Occipital lobe (tissue), 2 donors: ENCODE data around the gene FAM180A. TPM values are rescaled to one million over a fixed set of nuclear protein-coding genes. Genes with fewer than 3 reads are reported as not detected.

Experiments used
- DNase-seq: peaks from one replicate; lab custom pipeline; 2025; lab: John Stamatoyannopoulos, UW
- total RNA-seq: library from RNA; depleted of rRNA; stranded (reverse); fragments of >200 nt; gene quantifications from one replicate; pipeline ENCODE4 v1.2.3, GENCODE V29; 2014

The FAM180A gene
- total RNA-seq, 1 donor from 2014 or later, result not detected

DNA sequence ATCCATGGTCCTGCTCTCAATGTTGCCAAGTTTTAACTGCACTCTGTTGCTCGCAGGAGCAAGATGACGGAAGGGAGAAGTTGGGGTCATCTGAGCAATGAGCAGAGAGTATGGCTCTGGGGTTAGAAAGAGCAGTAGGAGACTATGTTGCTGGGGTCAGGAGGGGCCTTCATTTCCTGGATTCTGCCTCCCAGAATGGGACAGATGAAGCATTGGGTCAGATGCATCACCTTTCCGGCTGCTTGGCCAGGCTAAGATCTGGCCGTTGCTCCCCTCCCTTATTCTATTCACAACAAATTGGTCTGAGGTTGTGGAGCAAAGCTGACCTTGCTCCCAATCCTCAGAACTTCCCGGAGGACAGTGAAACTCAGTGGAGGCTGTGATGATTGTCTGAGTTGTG lies 63.9 kb downstream of the FAM180A start:
- DNase-seq, result no peak

DNA sequence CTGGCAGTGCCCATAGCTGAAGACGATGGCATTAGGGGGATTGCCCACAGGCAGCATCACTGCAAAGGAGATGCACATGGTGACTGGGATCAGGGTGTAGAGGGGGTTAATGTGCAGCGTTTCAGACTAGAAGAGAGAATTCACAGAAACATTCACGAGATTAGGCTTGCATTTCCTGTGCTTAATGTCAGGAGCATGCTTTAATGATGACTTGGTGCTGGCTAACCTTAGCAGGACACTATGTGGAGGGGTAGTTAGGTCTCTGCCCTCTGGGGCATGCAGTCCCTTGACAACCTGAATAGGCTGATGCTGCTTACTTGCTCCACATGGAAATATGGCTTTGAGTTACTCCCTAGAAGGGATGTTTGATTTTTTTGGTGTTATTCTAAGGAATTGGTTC lies 64.5 kb downstream of the FAM180A start:
- no peak for DNase-seq

DNA sequence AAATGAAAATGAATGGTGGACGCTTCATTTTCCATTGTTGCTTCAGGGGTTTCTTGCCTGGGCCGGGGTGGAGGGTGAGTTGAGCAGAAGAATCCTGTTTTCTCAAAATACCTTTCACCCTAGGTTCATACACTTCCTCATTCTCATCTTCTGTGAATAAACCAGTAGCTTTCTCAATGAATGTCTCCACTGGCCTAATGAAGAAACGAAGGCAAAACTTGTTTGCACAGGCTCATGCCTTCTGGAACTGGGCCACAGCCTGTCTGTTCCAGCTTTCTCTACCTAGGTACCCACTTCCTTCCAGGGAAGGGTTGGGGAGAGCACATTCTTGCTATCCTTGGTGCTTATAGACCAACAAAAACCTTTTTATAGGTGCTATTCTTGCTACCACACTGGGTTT lies 65.0 kb downstream of the FAM180A start:
- no peak for DNase-seq

DNA sequence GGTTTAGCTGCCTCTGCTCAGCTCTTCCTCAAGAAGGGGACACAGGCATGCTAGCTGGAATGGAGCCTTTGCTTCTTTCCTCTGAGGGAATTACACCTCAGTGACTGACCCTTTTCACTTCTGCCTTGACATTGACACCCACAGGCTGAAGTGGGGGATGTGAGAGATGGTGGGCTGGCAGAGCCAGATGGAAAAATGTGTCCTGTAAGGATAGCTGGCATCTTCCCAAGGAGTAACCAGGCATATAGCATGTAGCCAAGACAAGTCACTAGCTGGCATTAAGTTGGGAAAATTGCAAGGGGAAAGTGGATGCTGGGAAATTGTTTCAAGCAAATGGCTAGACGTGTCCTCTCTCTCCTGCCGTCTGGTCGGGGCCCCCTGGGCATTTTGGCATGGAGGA lies 66.4 kb downstream of the FAM180A start:
- DNase-seq, result no peak

DNA sequence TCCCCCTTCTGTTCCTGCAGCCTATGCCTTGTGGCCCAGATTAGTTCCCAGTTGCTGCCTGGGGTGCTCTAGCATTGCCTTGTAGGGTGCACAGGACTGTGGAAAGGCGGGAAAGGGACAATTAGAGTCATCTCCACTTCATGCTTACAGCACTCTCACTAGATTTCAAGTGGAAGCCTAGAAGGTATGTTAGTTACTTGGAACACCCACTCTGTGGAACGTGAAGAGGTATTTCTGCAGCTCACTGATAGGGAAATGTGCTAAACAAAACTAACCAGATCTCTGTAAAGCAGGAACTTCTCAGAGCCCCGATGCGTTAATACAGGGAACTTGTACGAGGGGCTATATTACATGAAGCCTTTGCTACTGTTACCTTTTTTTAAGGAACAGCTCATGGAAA lies 66.9 kb downstream of the FAM180A start:
- DNase-seq, result no peak

Other genes with a start within 250 kb of the FAM180A start
- 32.4 TPM for gene CNOT4, start 238.7 kb downstream of the FAM180A start, total RNA-seq
- 58.0 TPM for gene NUP205, start 190.9 kb downstream of the FAM180A start, total RNA-seq
- 24.2 TPM for gene STMP1, start 86.3 kb downstream of the FAM180A start, total RNA-seq
- gene SLC13A4, start 20.6 kb downstream of the FAM180A start, total RNA-seq, result 7.6 TPM
- gene MTPN, start 228.5 kb upstream of the FAM180A start, total RNA-seq, result 171 TPM